ENCODE measurements around the gene FSCN2. TPM values are rescaled to one million over a fixed set of nuclear protein-coding genes. Genes with fewer than 3 reads are reported as not detected.
A peak's percentile ranks its signal among the peaks of the same experiment; 100 is the strongest.

The FSCN2 gene
- total RNA-seq, 2 donors from 2014 or later = 1.0 to 2.2 TPM

- H3K4me1 ChIP-seq = peaks cover 15% of the 10 kb centered on the region
- H3K9me3 ChIP-seq = no peaks in the 10 kb centered on the region
- TF ChIP-seq CTCF (IDR thresholded peaks at IDR 0.05) = no peak
- H3K4me3 ChIP-seq = peak overlapping the region; percentile 92
- peaks cover 5% of the 10 kb centered on the region for H3K36me3 ChIP-seq
- H3K27ac ChIP-seq = peak overlapping the region; percentile 94
- intact Hi-C loops (cut with DNase I) = no loop called here
- H3K27me3 ChIP-seq = no peaks in the 10 kb centered on the region
- H3K9ac ChIP-seq (ENCODE audit: low read depth in 2 of 2, low read length in 2 of 2) = peak overlapping the region in 1 of 2 donors; percentile 90
- peak; percentile 39 for DNase-seq
These were observed 25.5 kb downstream of the FSCN2 start for GRCh38 chr17:81553616-81554181.

GRCh38 chr17:81556175-81556691 lies 28.1 kb downstream of the FSCN2 start:
- intact Hi-C loops (cut with DNase I) = loop anchor here (5.0 kb wide), 1 partner anchor 41 kb away; no protein-coding TSS in a partner anchor
- Histone ChIP-seq H3K9ac (ENCODE audit: low read depth in 2 of 2, low read length in 2 of 2) (no peak overlapping the region), H3K4me3 (no peak overlapping the region), H3K4me1 (peaks cover 12% of the 10 kb centered on the region), H3K9me3 (no peaks in the 10 kb centered on the region), H3K36me3 (peaks cover 10% of the 10 kb centered on the region), H3K27me3 (no peaks in the 10 kb centered on the region), H3K27ac (no peak overlapping the region)
- no peak for DNase-seq
- no peak for TF ChIP-seq CTCF (IDR thresholded peaks at IDR 0.05)

GRCh38 chr17:81556863-81557262 lies 28.7 kb downstream of the FSCN2 start:
- H3K4me1 ChIP-seq = peaks cover 10% of the 10 kb centered on the region
- no peak for TF ChIP-seq CTCF (IDR thresholded peaks at IDR 0.05)
- H3K9me3 ChIP-seq = no peaks in the 10 kb centered on the region
- H3K36me3 ChIP-seq = peaks cover 10% of the 10 kb centered on the region
- H3K27ac ChIP-seq = no peak overlapping the region
- H3K9ac ChIP-seq (ENCODE audit: low read depth in 2 of 2, low read length in 2 of 2) = no peak overlapping the region
- H3K27me3 ChIP-seq = no peaks in the 10 kb centered on the region
- DNase-seq = peak; percentile 49
- no peak overlapping the region for H3K4me3 ChIP-seq
- intact Hi-C loops (cut with DNase I) = loop anchor here (5.0 kb wide), 1 partner anchor 40 kb away; no protein-coding TSS in a partner anchor

GRCh38 chr17:81557276-81558114 lies 29.3 kb downstream of the FSCN2 start:
- intact Hi-C loops (cut with DNase I) = loop anchor here (5.0 kb wide), 1 partner anchor 40 kb away; no protein-coding TSS in a partner anchor

More at GRCh38 chr17:81557276-81558114, 29.3 kb downstream of the FSCN2 start:
- Histone ChIP-seq H3K4me3 (no peak overlapping the region), H3K27ac (no peak overlapping the region), H3K27me3 (no peaks in the 10 kb centered on the region), H3K9ac (ENCODE audit: low read depth in 2 of 2, low read length in 2 of 2) (no peak overlapping the region), H3K9me3 (no peaks in the 10 kb centered on the region), H3K36me3 (peaks cover 10% of the 10 kb centered on the region), H3K4me1 (peaks cover 10% of the 10 kb centered on the region)
- DNase-seq = no peak
- no peak for TF ChIP-seq CTCF (IDR thresholded peaks at IDR 0.05)

Data from colonic mucosa (tissue), 4 donors.